GM23248 (cell line): ENCODE data around the gene PDP2. TPM values are rescaled to one million over a fixed set of nuclear protein-coding genes. Genes with fewer than 3 reads are reported as not detected.

Source experiments
- DNase-seq: peaks from one replicate; pipeline ENCODE4 v3.0.0-alpha.2; 2015
- H2AFZ ChIP-seq: fragments of 200-600 bp; sonication (generic); 2 replicates; pipeline ENCODE4 v1.6.1; 2016; ENCODE audit warnings: antibody characterized with exemption
- H3F3A ChIP-seq: fragments of 200-600 bp; sonication (generic); 2 replicates; pipeline ENCODE4 v1.6.1; 2016; ENCODE audit warnings: mild to moderate bottlenecking, antibody characterized with exemption, mixed run types; ENCODE audit not compliant: insufficient read depth
- H3K27ac ChIP-seq: fragments of 200-600 bp; sonication (generic); 2 replicates; pipeline ENCODE4 v1.5.1; 2016; ENCODE audit warnings: mild to moderate bottlenecking
- H3K27me3 ChIP-seq: fragments of 200-600 bp; sonication (generic); replicated peaks from 2 replicates; pipeline ENCODE4 v1.6.1; 2016; ENCODE audit warnings: mild to moderate bottlenecking; ENCODE audit not compliant: insufficient read depth
- H3K36me3 ChIP-seq: fragments of 200-600 bp; sonication (generic); 2 replicates; pipeline ENCODE4 v1.6.1; 2016; ENCODE audit warnings: low read depth, mild to moderate bottlenecking
- H3K4me1 ChIP-seq: fragments of 200-600 bp; sonication (generic); 2 replicates; pipeline ENCODE4 v1.6.1; 2016; ENCODE audit warnings: mild to moderate bottlenecking; ENCODE audit not compliant: insufficient read depth
- H3K4me2 ChIP-seq: fragments of 200-600 bp; sonication (generic); one replicate; pipeline ENCODE4 v1.6.1; 2016; ENCODE audit warnings: mild to moderate bottlenecking; ENCODE audit not compliant: unreplicated experiment
- H3K4me3 ChIP-seq: fragments of 200-600 bp; sonication (generic); 2 replicates; pipeline ENCODE4 v1.5.1; 2016; ENCODE audit warnings: mild to moderate bottlenecking
- H3K79me2 ChIP-seq: fragments of 200-600 bp; sonication (generic); 2 replicates; pipeline ENCODE4 v1.6.1; 2016; ENCODE audit warnings: mild to moderate bottlenecking; ENCODE audit not compliant: insufficient read depth
- H3K9ac ChIP-seq: fragments of 200-600 bp; sonication (generic); 2 replicates; pipeline ENCODE4 v1.6.1; 2016; ENCODE audit warnings: mild to moderate bottlenecking
- H3K9me2 ChIP-seq: fragments of 200-600 bp; sonication (generic); 2 replicates; pipeline ENCODE4 v1.6.1; 2016; ENCODE audit warnings: mixed run types, mild to moderate bottlenecking, moderate library complexity; ENCODE audit not compliant: insufficient read depth
- H3K9me3 ChIP-seq: fragments of 200-600 bp; sonication (generic); one replicate; pipeline ENCODE4 v1.6.1; 2017; ENCODE audit warnings: low read depth
- H4K20me1 ChIP-seq: fragments of 200-600 bp; sonication (generic); 2 replicates; pipeline ENCODE4 v1.6.0; 2016; ENCODE audit not compliant: insufficient read depth
- EZH2 ChIP-seq: fragments of 200-600 bp; sonication (generic); IDR thresholded peaks from 2 replicates; pipeline ENCODE4 v1.6.1; 2018; ENCODE audit warnings: antibody characterized with exemption, mild to moderate bottlenecking; ENCODE audit not compliant: insufficient read depth, poor library complexity, severe bottlenecking
- EZH2phosphoT487 ChIP-seq: fragments of 200-600 bp; sonication (generic); IDR thresholded peaks from 2 replicates; pipeline ENCODE4 v1.6.1; 2018; ENCODE audit warnings: antibody characterized with exemption, moderate library complexity, mild to moderate bottlenecking, low read depth; ENCODE audit not compliant: insufficient read depth
- WGBS, 2 experiments: methylation state at CpG; one replicate each; pipeline ENCODE4 v1.1.6; 2015 to 2017; ENCODE audit warnings: low lambda C conversion rate in 2 of 2, low coverage in 1 of 2; ENCODE audit errors: missing lambda C conversion rate in 2 of 2; 5-methylcytosine and 5-hydroxymethylcytosine counted together
- in situ Hi-C: fragments of 300-500 bp; cut with MboI; formaldehyde crosslinking; loops from 2 replicates; pipeline ENCODE4 v1.15.0; 2020
- polyA plus RNA-seq: library from polyadenylated mRNA; unstranded; fragments of >200 nt; fragmentation: Nextera tagmentation; extraction: Ambion mirVana; gene quantifications from 2 replicates; pipeline ENCODE4 v1.2.1, GENCODE V29; 2016
- total RNA-seq: library from RNA; depleted of rRNA; stranded (reverse); fragments of >200 nt; shearing (Covaris generic); gene quantifications from 2 replicates; pipeline ENCODE4 v1.2.3, GENCODE V29; 2014; rRNA removed

Gene PDP2, protein sequence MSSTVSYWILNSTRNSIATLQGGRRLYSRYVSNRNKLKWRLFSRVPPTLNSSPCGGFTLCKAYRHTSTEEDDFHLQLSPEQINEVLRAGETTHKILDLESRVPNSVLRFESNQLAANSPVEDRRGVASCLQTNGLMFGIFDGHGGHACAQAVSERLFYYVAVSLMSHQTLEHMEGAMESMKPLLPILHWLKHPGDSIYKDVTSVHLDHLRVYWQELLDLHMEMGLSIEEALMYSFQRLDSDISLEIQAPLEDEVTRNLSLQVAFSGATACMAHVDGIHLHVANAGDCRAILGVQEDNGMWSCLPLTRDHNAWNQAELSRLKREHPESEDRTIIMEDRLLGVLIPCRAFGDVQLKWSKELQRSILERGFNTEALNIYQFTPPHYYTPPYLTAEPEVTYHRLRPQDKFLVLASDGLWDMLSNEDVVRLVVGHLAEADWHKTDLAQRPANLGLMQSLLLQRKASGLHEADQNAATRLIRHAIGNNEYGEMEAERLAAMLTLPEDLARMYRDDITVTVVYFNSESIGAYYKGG
- 3.9 and 38.2 TPM in 2 replicates for total RNA-seq
- 2.5 and 3.3 TPM in 2 replicates for polyA plus RNA-seq

DNA sequence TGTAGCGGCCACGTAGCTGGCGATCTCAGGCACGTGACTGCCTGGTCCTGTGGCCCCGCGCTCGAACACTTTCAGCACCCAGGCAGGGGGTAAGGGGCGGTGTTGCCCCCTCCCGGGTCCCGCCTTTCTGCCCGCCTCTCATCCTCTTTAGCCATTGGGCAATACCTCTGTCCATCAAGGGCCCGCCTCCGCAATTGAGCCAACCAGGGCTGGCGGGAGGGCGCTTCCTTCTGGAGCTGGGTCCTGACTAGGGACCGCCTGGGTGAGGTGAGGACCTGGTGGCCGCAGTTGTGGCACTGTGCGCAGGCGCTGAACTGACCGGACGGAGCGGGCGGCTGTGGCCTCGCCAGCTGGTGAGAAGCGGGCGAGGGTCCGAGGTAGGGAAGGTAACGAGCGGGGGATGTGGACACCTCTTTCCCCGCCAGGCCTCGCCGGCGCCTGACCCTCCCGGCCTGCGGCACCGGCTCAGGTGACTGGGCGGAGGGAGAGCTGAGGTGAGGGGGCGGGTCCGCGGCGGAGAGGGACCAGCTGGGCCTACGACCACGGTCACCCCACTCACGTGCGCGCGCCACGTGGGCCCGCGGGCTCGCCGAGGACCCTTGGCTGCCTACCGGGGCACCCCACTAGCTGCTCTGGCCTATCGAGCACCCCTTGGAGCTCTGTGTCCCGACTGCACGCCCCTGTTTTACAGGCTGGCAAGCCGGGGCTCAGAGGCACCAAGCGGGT, at the start of gene PDP2:
Gene PDP2 (plus strand): TSS at position 228 of the 726 bp plus-strand sequence. CDS start 3,770 bp downstream, outside the sequence.
- Histone ChIP-seq H3F3A (peaks cover 8% of the 10 kb centered on the region; the same call in 1 of the 2 replicates), H3K9ac (peak within 1 kb of the TSS; percentile 81), H3K4me2 (peak within 1 kb of the TSS; percentile 76), H3K9me3 (no peaks in the 10 kb centered on the region), H3K36me3 (no peaks in the 10 kb centered on the region), H3K9me2 (no peaks in the 10 kb centered on the region), H3K4me1 (no peaks in the 10 kb centered on the region; the same call in 1 of the 2 replicates), H3K79me2 (peaks cover 18% of the 10 kb centered on the region), H3K4me3 (peak within 1 kb of the TSS; percentile 89), H2AFZ (peak within 1 kb of the TSS; percentile 91), H3K27ac (no peak within 1 kb of the TSS), H4K20me1 (no peaks in the 10 kb centered on the region), H3K27me3 (no peaks in the 10 kb centered on the region)
- in situ Hi-C loops: no loop called here
- 1 to 2% methylated on average over 42 to 43 of the region's 58 CpGs for WGBS, 2 experiments
- peak; percentile 95 for DNase-seq
- TF ChIP-seq EZH2phosphoT487: no peak
- TF ChIP-seq EZH2: no peak

DNA sequence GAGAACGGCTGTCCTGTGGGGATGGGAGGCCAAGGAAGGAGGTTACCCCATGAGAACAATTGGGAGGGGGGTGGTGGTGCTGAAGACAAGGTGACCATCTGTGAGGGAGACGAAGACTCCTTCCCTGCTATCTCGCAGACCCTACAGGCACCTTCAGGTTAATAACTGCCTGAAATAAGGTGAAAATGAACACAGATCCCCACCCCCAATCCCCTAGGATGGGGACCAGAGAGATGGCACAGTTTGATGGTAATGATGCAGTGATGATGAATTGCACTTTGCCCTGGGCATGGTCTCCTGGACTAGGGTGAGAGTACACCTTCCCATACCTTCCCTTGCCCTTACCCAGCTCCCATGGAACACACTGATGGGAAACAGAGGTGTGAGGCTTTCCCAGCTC, 48.1 kb upstream of the PDP2 start:
- Histone ChIP-seq H3K36me3 (peaks cover 6% of the 10 kb centered on the region; the same call in 1 of the 2 replicates), H3K9ac (no peak overlapping the region), H3K9me3 (no peaks in the 10 kb centered on the region), H3K79me2 (peaks cover 31% of the 10 kb centered on the region), H3K27me3 (0 out of 2 replicates have a peak, but pooled peaks cover 2% of the 10 kb centered on the region), H3F3A (no peaks in the 10 kb centered on the region; the same call in 1 of the 2 replicates), H3K4me2 (peak overlapping the region; percentile 28), H4K20me1 (no peaks in the 10 kb centered on the region), H3K27ac (peak overlapping the region; percentile 8; the same call in 1 of the 2 replicates), H3K4me3 (no peak overlapping the region), H2AFZ (peak overlapping the region; percentile 66), H3K4me1 (peaks cover 18% of the 10 kb centered on the region), H3K9me2 (no peaks in the 10 kb centered on the region)
- no peak for DNase-seq
- in situ Hi-C loops: no loop called here
- WGBS, 2 experiments: 50 to 61% methylated on average over 2 to 3 of the region's 3 CpGs
- no peak for TF ChIP-seq EZH2
- no peak for TF ChIP-seq EZH2phosphoT487

DNA sequence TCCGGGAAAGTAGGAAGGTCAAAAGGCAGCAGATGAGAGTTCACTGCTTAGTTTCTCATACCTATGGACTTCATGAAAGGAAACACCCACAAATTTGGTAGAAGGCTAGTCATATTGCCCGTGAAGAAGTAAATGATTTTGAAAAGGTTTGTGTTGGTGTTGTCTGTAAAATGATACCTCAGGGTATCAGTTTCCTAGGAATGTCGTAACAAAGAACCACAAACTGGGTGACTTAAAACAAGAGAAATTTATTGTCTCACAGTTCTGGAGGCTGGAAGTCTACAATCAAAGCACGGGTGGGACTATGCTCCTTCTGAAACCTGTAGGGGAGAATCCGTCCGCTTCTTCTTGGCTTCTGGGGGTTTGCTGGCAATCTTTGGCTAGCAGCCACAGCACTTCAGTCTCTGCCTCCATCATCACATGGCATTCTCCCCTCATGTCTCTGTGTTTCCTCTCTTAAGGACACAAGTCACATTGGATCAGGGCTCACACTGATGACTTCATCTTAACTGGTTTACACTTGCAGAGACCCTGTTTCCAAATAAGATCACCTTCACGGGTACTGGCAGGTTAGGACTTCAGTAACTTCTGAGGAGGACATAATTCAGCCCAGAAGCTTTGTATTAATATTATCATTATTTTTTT, 47.5 kb upstream of the PDP2 start:
- peak; percentile 53 for DNase-seq
- H3K27ac ChIP-seq: peak overlapping the region; percentile 8; the same call in 1 of the 2 replicates
- no peaks in the 10 kb centered on the region for H4K20me1 ChIP-seq
- H3K27me3 ChIP-seq: 0 out of 2 replicates have a peak, but pooled peaks cover 6% of the 10 kb centered on the region
- peak overlapping the region; percentile 28 for H3K4me2 ChIP-seq
- H3K4me1 ChIP-seq: peaks cover 18% of the 10 kb centered on the region
- H3K9me2 ChIP-seq: no peaks in the 10 kb centered on the region
- no peak overlapping the region for H3K4me3 ChIP-seq
- H3K9me3 ChIP-seq: no peaks in the 10 kb centered on the region
- peaks cover 26% of the 10 kb centered on the region for H3K79me2 ChIP-seq
- in situ Hi-C loops: no loop called here
- H2AFZ ChIP-seq: peak overlapping the region; percentile 66
- 41 to 42% methylated on average over 7 of the region's 7 CpGs for WGBS, 2 experiments
- no peak for TF ChIP-seq EZH2
- no peak for TF ChIP-seq EZH2phosphoT487
- H3K36me3 ChIP-seq: 0 out of 2 replicates have a peak, but pooled peaks cover under 1% of the 10 kb centered on the region
- 0 out of 2 replicates have a peak overlapping the region, but pooled peaks have one; percentile 26 for H3K9ac ChIP-seq
- no peaks in the 10 kb centered on the region; the same call in 1 of the 2 replicates for H3F3A ChIP-seq
